SK-N-SH (cell line): Measurements from ENCODE around the gene LOX. TPM values are rescaled to one million over a fixed set of nuclear protein-coding genes. Genes with fewer than 3 reads are reported as not detected.
A peak's percentile ranks its signal among the peaks of the same experiment; 100 is the strongest.

ENCODE experiments used
- CTCF ChIA-PET: fragments of 300-600, 350-600 bp; formaldehyde crosslinking; extraction: SDS; loops from one replicate; lab custom pipeline; 2021; lab: Yijun Ruan, JAX
- POLR2A ChIA-PET: fragments of 350-600 bp; sonication (Branson Sonifier 250); formaldehyde crosslinking; extraction: SDS; loops from one replicate; lab custom pipeline; 2020; ENCODE audit warnings: antibody characterized with exemption, inconsistent platforms; lab: Yijun Ruan, JAX
- DNase-seq: peaks from one replicate; pipeline ENCODE4 v3.0.0; 2012
- H2AFZ ChIP-seq: fragments of 200-600 bp; sonication (generic); 2 replicates; pipeline ENCODE4 v1.8.1; 2016; ENCODE audit warnings: antibody characterized with exemption, mild to moderate bottlenecking, low read depth
- H3F3A ChIP-seq: fragments of 200-600 bp; sonication (generic); replicated peaks from 2 replicates; pipeline ENCODE3; 2016; ENCODE audit warnings: antibody characterized with exemption, mild to moderate bottlenecking; ENCODE audit not compliant: insufficient read depth
- H3K27ac ChIP-seq, 2 experiments: fragments of 200-500 bp in 1 of 2; fragments of 200-600 bp in 1 of 2; sonication (Bioruptor generic) in 1 of 2; sonication (generic), shearing (Covaris generic) in 1 of 2; 2 replicates each; pipeline versions ENCODE4 v1.5.1 to v1.6.1; 2014 to 2016; ENCODE audit warnings: low read depth in 2 of 2, inconsistent platforms in 1 of 2, low read length in 1 of 2, mild to moderate bottlenecking in 1 of 2, mixed read lengths in 1 of 2
- H3K27me3 ChIP-seq: fragments of 200-600 bp; sonication (generic), shearing (Covaris generic); 2 replicates; pipeline ENCODE4 v1.6.1; 2016; ENCODE audit warnings: mixed run types; ENCODE audit not compliant: insufficient read depth
- H3K36me3 ChIP-seq, 2 experiments: fragments of 200-500 bp in 1 of 2; fragments of 200-600 bp in 1 of 2; sonication (Bioruptor generic) in 1 of 2; sonication (generic) in 1 of 2; replicated peaks in 1 of 2; 2 replicates each; pipeline versions ENCODE3 to v1.5.1; 2014 to 2016; ENCODE audit warnings: low read length in 1 of 2, mild to moderate bottlenecking in 1 of 2; ENCODE audit not compliant: insufficient read depth in 2 of 2, control insufficient read depth in 1 of 2
- H3K4me1 ChIP-seq, 2 experiments: fragments of 200-500 bp in 1 of 2; fragments of 200-600 bp in 1 of 2; sonication (Bioruptor generic) in 1 of 2; sonication (generic), shearing (Covaris generic) in 1 of 2; 2 replicates each; pipeline versions ENCODE4 v1.5.1 to v1.6.1; 2014 to 2016; ENCODE audit warnings: low read depth in 1 of 2, low read length in 1 of 2, mixed run types in 1 of 2; ENCODE audit not compliant: insufficient read depth in 2 of 2, control insufficient read depth in 1 of 2
- H3K4me2 ChIP-seq: fragments of 200-600 bp; sonication (generic), shearing (Covaris generic); 2 replicates; pipeline ENCODE4 v1.6.1; 2017; ENCODE audit warnings: mixed run types
- H3K4me3 ChIP-seq, 2 experiments: fragments of 200-500 bp in 1 of 2; fragments of 200-600 bp in 1 of 2; sonication (Bioruptor generic) in 1 of 2; sonication (generic), shearing (Covaris generic) in 1 of 2; 2 replicates each; pipeline versions ENCODE4 v1.5.1 to v1.8.1; 2014 to 2016; ENCODE audit warnings: low read depth in 2 of 2, inconsistent platforms in 1 of 2, low read length in 1 of 2, mild to moderate bottlenecking in 1 of 2, mixed read lengths in 1 of 2, moderate library complexity in 1 of 2
- H3K79me2 ChIP-seq: fragments of 200-600 bp; sonication (generic); 2 replicates; pipeline ENCODE4 v1.8.1; 2017; ENCODE audit warnings: mild to moderate bottlenecking; ENCODE audit not compliant: insufficient read depth
- H3K9ac ChIP-seq: fragments of 200-600 bp; sonication (generic); 2 replicates; pipeline ENCODE4 v1.6.1; 2017; ENCODE audit warnings: mixed run types
- H3K9me2 ChIP-seq: fragments of 200-600 bp; sonication (generic); 2 replicates; pipeline ENCODE4 v1.6.1; 2017; ENCODE audit warnings: mixed run types
- H3K9me3 ChIP-seq: fragments of 200-600 bp; sonication (generic); 2 replicates; pipeline ENCODE4 v1.6.1; 2017; ENCODE audit warnings: mixed run types, mild to moderate bottlenecking, moderate library complexity
- H4K20me1 ChIP-seq: fragments of 200-600 bp; sonication (generic); 2 replicates; pipeline ENCODE4 v1.6.1; 2017; ENCODE audit warnings: mild to moderate bottlenecking, mixed run types; ENCODE audit not compliant: insufficient read depth
- FOXJ3 ChIP-seq: sonication (generic); formaldehyde crosslinking; IDR thresholded peaks from 2 replicates; pipeline ENCODE4 v1.5.1; 2020; ENCODE audit warnings: mild to moderate bottlenecking, missing genetic modification reagents
- RAD21 ChIP-seq: IDR thresholded peaks from 2 replicates; pipeline ENCODE4 v1.6.1; 2012; ENCODE audit warnings: mild to moderate bottlenecking, low read length
- RFX5 ChIP-seq: IDR thresholded peaks from 2 replicates; pipeline ENCODE4 v1.6.1; 2012; ENCODE audit warnings: mild to moderate bottlenecking, improper control_type of control experiment, low read length
- RXRA ChIP-seq: IDR thresholded peaks from 2 replicates; pipeline ENCODE4 v1.4.0; 2012; ENCODE audit warnings: low read depth, mild to moderate bottlenecking, borderline replicate concordance
- TCF12 ChIP-seq: IDR thresholded peaks from 2 replicates; pipeline ENCODE4 v1.4.0; 2012
- WGBS: methylation state at CpG from one replicate; pipeline ENCODE4 v1.1.6; 2017; ENCODE audit warnings: low lambda C conversion rate; 5-methylcytosine and 5-hydroxymethylcytosine counted together
- polyA plus RNA-seq, 3 experiments: library from polyadenylated mRNA; depleted of rRNA; stranded (reverse); fragments of >200 nt; gene quantifications; 2 replicates each; pipeline ENCODE4 v1.2.3, GENCODE V29; 2012
- TF ChIP-seq, protein P1 (sequence below): IDR thresholded peaks from 2 replicates; pipeline ENCODE4 v1.6.1; 2012; ENCODE audit warnings: mild to moderate bottlenecking, low read depth, low read length, moderate library complexity
- TF ChIP-seq, protein P2 (sequence below): fragments of 150-350 bp; IDR thresholded peaks from 2 replicates; pipeline ENCODE4 v1.6.1; 2016; ENCODE audit warnings: mild to moderate bottlenecking, low read depth, low read length

The LOX gene
- polyA plus RNA-seq, 1 of the 3 experiments (the other 2 are of a cell fraction), result 36.3 TPM

DNA sequence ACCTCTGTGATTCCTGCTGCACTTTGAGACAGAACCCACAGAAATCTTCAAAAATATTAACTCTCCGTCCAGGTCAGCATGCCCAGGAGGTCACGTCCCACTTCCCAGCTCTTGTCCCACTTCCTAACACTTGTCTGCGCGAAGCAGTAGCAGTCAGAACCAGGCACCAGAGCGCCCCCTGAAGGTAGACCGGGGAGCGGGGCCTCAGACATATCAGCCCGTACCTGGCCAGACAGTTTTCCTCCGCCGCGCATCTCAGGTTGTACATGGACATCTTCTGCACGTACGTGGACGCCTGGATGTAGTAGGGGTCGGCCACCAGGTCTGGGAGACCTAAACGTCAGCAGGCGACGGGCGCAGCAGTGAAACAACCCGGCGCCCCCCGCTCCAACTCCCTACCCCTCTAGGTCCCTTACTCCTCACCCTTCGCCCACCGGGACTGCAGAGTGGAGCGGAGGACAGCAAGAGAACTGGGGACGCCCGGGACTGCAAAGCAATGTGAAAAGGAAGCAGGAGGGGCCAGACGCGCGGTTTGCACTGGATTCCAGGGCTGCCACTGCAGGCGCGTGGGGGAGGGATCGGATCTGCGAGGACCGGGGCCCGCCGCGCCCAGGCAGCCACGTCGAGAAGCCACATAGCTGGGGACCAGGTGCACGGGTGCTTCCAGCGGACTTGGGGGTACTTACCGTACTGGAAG lies 1.2 kb downstream of the LOX start (continued):
- TF ChIP-seq, protein P1, sequence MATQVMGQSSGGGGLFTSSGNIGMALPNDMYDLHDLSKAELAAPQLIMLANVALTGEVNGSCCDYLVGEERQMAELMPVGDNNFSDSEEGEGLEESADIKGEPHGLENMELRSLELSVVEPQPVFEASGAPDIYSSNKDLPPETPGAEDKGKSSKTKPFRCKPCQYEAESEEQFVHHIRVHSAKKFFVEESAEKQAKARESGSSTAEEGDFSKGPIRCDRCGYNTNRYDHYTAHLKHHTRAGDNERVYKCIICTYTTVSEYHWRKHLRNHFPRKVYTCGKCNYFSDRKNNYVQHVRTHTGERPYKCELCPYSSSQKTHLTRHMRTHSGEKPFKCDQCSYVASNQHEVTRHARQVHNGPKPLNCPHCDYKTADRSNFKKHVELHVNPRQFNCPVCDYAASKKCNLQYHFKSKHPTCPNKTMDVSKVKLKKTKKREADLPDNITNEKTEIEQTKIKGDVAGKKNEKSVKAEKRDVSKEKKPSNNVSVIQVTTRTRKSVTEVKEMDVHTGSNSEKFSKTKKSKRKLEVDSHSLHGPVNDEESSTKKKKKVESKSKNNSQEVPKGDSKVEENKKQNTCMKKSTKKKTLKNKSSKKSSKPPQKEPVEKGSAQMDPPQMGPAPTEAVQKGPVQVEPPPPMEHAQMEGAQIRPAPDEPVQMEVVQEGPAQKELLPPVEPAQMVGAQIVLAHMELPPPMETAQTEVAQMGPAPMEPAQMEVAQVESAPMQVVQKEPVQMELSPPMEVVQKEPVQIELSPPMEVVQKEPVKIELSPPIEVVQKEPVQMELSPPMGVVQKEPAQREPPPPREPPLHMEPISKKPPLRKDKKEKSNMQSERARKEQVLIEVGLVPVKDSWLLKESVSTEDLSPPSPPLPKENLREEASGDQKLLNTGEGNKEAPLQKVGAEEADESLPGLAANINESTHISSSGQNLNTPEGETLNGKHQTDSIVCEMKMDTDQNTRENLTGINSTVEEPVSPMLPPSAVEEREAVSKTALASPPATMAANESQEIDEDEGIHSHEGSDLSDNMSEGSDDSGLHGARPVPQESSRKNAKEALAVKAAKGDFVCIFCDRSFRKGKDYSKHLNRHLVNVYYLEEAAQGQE, result no peak

DNA sequence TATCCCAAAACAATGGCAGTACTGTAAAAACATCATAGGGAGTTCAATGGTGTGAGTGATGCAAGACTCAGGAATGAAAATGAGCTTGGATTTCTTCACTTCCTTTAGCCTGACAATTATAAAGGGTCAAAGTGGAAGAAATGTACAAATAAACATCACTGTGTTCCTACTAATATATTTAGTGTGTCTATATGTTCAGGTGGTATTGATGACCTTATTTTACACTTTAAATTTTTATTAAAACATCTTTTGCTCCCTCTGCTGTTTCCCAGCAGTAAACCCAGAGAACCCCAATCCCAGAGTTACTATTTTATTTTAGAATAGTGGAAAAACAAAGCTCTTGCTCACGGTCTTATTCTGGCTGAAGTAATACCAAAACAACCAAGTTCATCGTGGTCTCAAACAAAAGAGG lies 2.0 kb downstream of the LOX start:
- Histone ChIP-seq H3K4me1 (peaks cover 10 to 14% of the 10 kb centered on the region in 2 experiments; a peak in 3 of 4 replicates), H3F3A (peaks cover 12% of the 10 kb centered on the region), H3K9me2 (no peaks in the 10 kb centered on the region), H3K9me3 (no peaks in the 10 kb centered on the region), H4K20me1 (no peaks in the 10 kb centered on the region), H3K27me3 (no peaks in the 10 kb centered on the region), H3K9ac (peak overlapping the region; percentile 91), H3K27ac (peak overlapping the region in 1 of 2 experiments; percentile 83; a peak in 2 of 4 replicates), H3K4me3 (peak overlapping the region; percentile 71 to 85; a peak in 3 of 4 replicates), H2AFZ (peak overlapping the region; percentile 10), H3K36me3 (peaks cover 6 to 30% of the 10 kb centered on the region in 2 experiments), H3K4me2 (peak overlapping the region; percentile 88), H3K79me2 (peaks cover 58% of the 10 kb centered on the region)
- ChIA-PET POLR2A (no interaction called here), CTCF (interaction anchor here (0.5 to 3.7 kb wide), 34 partner anchors 9 to 442 kb away, joined by 3 to 25 read pairs (median 5); partner anchors contain the start of gene SRFBP1)
- 51% methylated on average over 2 of the region's 2 CpGs for WGBS
- no peak for DNase-seq
- no peak for TF ChIP-seq RXRA
- TF ChIP-seq RAD21, result 0 out of 2 replicates have a peak, but pooled peaks have one; percentile 7

DNA sequence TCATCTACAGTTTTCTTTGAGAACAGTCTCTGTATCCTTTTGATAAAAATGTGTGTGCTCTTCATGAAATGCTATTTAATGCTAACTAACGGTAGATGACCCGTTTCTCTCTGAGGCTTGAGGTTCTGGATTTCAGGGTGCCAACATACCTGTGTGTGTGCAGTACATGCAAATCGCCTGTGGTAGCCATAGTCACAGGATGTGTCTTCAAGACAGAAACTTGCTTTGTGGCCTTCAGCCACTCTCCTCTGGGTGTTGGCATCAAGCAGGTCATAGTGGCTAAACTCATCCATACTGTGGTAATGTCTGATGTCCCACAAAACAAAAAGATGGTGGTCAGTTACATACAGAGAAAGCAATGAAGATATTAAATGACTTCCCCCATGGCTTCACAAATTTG lies 4.2 kb downstream of the LOX start:
- 96% methylated on average over 3 of the region's 3 CpGs for WGBS
- Histone ChIP-seq H3K4me1 (peaks cover 14 to 15% of the 10 kb centered on the region in 2 experiments; a peak in 3 of 4 replicates), H3K27ac (no peak overlapping the region), H3K9ac (peak overlapping the region; percentile 6; the same call in 1 of the 2 replicates), H3K79me2 (peaks cover 70% of the 10 kb centered on the region), H3K9me2 (no peaks in the 10 kb centered on the region), H3K4me3 (no peak overlapping the region; a peak in 1 of 4 replicates), H3F3A (peaks cover 12% of the 10 kb centered on the region), H3K9me3 (no peaks in the 10 kb centered on the region), H2AFZ (no peak overlapping the region), H3K27me3 (no peaks in the 10 kb centered on the region), H3K36me3 (peaks cover 17 to 52% of the 10 kb centered on the region in 2 experiments), H3K4me2 (peak overlapping the region; percentile 88; the same call in 1 of the 2 replicates), H4K20me1 (no peaks in the 10 kb centered on the region)
- TF ChIP-seq, protein P2, sequence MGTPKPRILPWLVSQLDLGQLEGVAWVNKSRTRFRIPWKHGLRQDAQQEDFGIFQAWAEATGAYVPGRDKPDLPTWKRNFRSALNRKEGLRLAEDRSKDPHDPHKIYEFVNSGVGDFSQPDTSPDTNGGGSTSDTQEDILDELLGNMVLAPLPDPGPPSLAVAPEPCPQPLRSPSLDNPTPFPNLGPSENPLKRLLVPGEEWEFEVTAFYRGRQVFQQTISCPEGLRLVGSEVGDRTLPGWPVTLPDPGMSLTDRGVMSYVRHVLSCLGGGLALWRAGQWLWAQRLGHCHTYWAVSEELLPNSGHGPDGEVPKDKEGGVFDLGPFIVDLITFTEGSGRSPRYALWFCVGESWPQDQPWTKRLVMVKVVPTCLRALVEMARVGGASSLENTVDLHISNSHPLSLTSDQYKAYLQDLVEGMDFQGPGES, result no peak
- TF ChIP-seq TCF12 (no peak), FOXJ3 (CRISPR knock-in tag) (no peak), RFX5 (no peak)
- CTCF ChIA-PET, result no interaction called here
- POLR2A ChIA-PET, result no interaction called here
- no peak for DNase-seq
